Spleen (tissue), 7 donors: ENCODE results near the gene LCN10.

ENCODE experiments used
- POLR2A ChIP-seq, 3 donors: fragments of 450-650 bp; IDR thresholded peaks; one replicate each; pipeline ENCODE4 v1.5.1; 2017; ENCODE audit warnings: antibody characterized with exemption in 3 of 3, mild to moderate bottlenecking in 1 of 3
- POLR2AphosphoS5 ChIP-seq, 3 donors: sonication (generic); formaldehyde crosslinking; IDR thresholded peaks; one replicate each; pipeline ENCODE4 v1.5.1; 2017; ENCODE audit warnings: antibody characterized with exemption in 3 of 3
- TF ChIP-seq, protein P1 (sequence below), 11 experiments: fragments of 200-600 bp in 7 of 11; fragments of 450-650 bp in 4 of 11; sonication (generic) in 4 of 11; IDR thresholded peaks in 8 of 11; conservative IDR thresholded peaks in 3 of 11; 1 replicate in 7 of 11; 2 replicates in 4 of 11; pipeline versions ENCODE4 v1.4.0 to v1.8.0; 2016 to 2021; ENCODE audit warnings: antibody characterized with exemption in 11 of 11, inconsistent platforms in 4 of 11, mild to moderate bottlenecking in 1 of 11
- donor health status: DM: no; HTN: no; CAD: no; lungs with moderate emphysema.
- donor health status: DM: no; HTN: no; CAD: no.
- donor health status: DM: no; HTN: no; CAD: no.

DNA sequence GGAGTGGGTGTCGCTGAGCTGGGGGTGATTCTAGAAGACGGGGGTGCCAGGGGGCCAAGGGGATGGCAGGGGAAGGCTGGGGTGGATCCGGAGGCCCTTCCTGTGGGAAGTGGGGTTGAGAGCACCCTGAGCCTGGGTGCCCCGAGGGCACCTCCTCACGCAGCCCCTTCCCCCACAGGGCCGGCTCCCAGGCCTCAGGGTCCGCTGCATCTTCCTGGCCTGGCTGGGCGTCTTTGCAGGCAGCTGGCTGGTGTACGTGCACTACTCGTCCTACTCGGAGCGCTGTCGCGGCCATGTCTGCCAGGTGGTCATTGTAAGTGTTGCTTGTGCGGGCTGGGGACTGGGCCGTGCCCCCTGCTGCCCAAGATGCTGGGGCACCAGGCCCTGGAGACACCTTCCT is 25.3 kb downstream of the LCN10 start:
- TF ChIP-seq, protein P1, sequence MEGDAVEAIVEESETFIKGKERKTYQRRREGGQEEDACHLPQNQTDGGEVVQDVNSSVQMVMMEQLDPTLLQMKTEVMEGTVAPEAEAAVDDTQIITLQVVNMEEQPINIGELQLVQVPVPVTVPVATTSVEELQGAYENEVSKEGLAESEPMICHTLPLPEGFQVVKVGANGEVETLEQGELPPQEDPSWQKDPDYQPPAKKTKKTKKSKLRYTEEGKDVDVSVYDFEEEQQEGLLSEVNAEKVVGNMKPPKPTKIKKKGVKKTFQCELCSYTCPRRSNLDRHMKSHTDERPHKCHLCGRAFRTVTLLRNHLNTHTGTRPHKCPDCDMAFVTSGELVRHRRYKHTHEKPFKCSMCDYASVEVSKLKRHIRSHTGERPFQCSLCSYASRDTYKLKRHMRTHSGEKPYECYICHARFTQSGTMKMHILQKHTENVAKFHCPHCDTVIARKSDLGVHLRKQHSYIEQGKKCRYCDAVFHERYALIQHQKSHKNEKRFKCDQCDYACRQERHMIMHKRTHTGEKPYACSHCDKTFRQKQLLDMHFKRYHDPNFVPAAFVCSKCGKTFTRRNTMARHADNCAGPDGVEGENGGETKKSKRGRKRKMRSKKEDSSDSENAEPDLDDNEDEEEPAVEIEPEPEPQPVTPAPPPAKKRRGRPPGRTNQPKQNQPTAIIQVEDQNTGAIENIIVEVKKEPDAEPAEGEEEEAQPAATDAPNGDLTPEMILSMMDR (IDR thresholded peaks at IDR 0.05 in 8 of 11, conservative IDR thresholded peaks at IDR 0.05 in 3 of 11), result no peak
- TF ChIP-seq POLR2A (IDR thresholded peaks at IDR 0.05) (no peak), POLR2AphosphoS5 (IDR thresholded peaks at IDR 0.05) (peak in 1 of 3 donors; percentile 17)
